ENCODE results near the gene C4orf36. TPM values are rescaled to one million over a fixed set of nuclear protein-coding genes. Genes with fewer than 3 reads are reported as not detected.

Gene C4orf36
- total RNA-seq, 2 experiments from 2014 or later: 0.44 TPM; not detected in 1

Other genes starting within 250 kb of the C4orf36 start
- gene SLC10A6, start 43.0 kb downstream of the C4orf36 start, total RNA-seq: not detected
- gene AFF1, start 42.6 kb upstream of the C4orf36 start, total RNA-seq: 10 to 100 TPM; 46.6 to 50.6 TPM

Measured in activated naive CD4-positive, alpha-beta T cell treated with anti-CD3 and anti-CD28 coated beads for 36 hours (primary cell).